HG02763 (cell line): ENCODE data around the gene ABO.
"Not testable (repeated sequence)": the region's sequence is repeated elsewhere in the genome, so short reads cannot be mapped to it uniquely, and the experiment has no call there.

Source experiments
- ATAC-seq: cut with Tn5 transposase; IDR thresholded peaks from one replicate; pipeline ENCODE4 v1.9.1; 2021; ENCODE audit warnings: mild to moderate bottlenecking, moderate library complexity; ENCODE audit not compliant: unreplicated experiment

The ABO gene

GRCh38 chr9:133290751-133291302 is 15.8 kb upstream of the ABO start:
- no peak for ATAC-seq

DNA sequence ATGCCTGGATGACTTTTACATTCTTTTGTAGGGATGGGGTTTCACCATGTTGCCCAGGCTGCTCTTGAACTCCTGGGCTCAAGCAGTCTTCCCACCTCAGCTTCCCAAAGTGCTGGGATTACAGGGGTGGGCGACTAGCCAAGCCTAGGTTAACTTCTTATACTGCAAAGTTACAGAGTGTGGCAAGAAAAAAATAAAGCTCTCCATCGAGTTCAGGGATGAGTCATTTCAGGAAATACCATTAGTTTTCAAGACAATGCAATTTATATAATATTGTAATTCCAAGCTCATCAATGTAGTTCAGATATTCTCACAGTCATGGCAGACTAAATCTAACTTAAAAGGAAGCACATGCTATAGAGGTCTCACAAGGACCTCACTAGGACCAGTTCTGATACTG is 11.5 kb upstream of the ABO start:
- ATAC-seq = no peak

DNA sequence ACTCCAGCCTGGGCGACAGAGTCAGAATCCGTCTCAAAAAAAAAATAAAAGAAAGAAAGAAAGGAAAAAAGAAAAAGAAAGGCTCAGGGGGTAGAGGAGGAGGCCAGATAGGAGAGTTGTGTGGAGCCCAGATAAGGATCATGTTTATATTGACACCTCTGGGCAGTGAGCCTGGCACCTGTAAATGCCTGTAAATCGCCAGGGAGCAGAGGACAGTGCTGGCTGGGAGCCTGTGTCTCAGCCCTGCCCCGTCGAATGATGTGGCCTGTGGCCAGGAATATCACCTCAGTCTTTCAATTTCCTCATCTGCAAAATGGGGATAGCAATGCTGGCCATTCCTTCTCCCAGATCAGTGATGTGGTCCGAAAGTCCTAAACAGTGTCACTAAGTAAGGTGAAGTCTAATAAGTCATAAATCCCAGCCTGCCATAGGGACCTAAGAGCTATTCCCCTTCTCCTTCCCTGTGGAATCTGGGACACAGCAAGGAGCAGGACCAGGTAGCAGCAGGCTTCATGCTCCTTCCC is 10.3 kb upstream of the ABO start:
- ATAC-seq = no peak

DNA sequence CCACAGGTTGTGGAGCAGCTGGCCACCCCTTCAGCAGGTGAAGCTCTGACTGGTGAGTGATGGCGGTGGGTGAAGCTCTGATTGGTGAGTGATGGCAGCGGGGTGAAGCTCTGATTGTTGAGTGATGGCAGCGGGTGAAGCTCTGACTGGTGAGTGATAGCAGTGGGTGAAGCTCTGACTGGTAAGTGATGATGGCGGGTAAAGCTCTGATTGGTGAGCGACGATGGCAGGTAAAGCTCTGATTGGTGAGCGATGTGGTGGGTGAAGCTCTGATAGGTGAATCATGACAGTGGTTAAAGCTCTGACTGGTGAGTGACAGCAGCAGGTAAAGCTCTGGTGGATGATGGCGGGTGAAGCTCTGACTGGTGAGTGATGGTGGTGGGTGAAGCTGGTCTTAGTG is 9.4 kb upstream of the ABO start:
- no peak for ATAC-seq

DNA sequence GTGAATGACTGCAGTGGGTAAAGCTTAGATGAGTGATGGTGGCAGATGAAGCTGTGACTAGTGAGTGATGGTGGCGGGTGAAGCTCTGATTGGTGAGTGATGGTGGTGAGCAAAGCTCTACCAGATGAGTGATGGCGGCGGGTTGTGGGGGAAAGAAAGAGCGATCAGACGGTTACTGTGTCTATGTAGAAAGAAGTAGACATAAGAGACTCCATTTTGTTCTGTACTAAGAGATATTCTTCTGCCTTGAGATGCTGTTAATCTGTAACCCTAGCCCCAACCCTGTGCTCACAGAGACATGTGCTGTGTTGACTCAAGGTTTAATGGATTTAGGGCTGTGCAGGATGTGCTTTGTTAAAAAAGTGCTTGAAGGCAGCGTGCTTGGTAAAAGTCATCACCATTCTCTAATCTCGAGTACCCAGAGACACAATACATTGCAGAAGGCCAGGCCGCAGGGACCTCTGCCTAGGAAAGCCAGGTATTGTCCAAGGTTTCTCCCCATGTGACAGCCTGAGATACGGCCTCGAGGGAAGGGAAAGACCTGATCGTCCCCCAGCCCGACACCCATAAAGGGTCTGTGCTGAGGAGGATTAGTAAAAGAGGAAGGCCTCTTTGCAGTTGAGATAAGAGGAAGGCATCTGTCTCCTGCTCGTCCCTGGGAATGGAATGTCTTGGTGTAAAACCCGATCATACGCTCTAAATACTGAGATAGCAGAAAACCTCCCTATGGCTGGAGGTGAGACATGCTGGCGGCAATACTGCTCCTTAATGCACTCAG is 8.4 kb upstream of the ABO start:
- not testable (repeated sequence) for ATAC-seq

GRCh38 chr9:133282464-133283238 is 7.7 kb upstream of the ABO start:
- no peak for ATAC-seq

DNA sequence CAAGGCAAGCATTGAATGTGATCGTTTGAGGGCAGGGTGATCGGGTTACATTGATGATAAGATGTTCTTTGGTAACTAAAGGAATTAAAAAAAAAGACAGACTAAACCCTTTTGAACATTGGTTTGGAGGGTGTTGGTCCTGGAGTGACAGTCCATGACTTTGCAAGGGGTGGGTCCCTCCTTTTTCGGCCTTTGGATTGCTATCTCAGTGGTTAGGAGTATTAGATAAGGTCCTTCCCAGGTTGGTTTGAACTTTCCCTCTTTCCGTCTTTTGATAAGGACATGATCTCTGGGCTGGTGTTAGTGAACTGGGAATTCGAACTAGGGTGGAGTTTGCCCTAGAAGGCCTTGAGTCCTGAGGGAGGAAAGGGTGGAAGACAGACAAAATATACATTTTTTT is 5.4 kb upstream of the ABO start:
- ATAC-seq = no peak

- ATAC-seq = no peak
Measured at GRCh38 chr9:133278161-133279114, 3.4 kb upstream of the ABO start.

DNA sequence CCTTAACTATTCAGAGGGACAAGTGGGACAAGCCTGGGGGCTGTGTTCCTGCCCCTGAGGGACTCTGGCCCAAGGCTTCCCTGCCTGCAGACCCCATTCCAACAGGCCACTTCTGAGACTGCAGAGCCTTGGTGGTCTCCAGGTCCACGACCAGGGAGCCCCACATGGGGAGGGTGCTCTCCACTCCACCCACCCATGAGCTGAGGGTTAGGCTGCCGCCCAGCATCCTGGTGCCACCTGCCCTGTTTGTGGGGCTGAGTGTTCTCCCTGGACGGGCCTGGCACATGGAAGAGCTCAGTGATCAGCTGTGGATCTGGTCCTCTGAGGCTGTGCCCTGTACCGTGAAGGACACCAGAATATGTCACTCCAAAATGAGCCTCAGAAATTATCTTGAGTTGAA is 2.5 kb upstream of the ABO start:
- no peak for ATAC-seq

GRCh38 chr9:133276923-133277322 is 1.9 kb upstream of the ABO start:
- ATAC-seq = no peak

- no peak for ATAC-seq
Measured at GRCh38 chr9:133276001-133276884, 1.2 kb upstream of the ABO start.

- ATAC-seq = no peak
Measured at GRCh38 chr9:133274236-133275104, 531 bp downstream of the ABO start.

DNA sequence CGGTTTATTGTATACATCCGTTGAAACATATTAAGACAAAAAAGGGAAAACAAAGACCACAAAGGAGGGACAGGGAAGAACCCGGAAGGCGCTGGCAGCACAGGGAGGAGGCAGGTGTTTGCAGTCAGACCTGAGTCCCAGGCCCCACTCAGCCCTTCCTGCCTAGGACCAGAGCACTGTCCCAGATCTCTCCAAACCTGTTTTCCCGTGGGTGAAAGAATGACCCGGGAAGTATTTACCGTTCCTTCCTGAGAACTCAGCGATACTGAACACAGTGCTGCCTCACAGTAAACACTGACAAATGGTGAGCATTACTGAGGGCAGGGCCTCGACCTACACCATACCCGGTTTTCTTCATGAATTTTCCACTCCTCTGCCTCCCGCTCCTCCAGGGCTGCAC is 1.2 kb downstream of the ABO start:
- ATAC-seq = no peak

- no peak for ATAC-seq
Measured at GRCh38 chr9:133273098-133273497, 1.9 kb downstream of the ABO start.

- ATAC-seq = no peak
Measured at GRCh38 chr9:133269537-133270362, 5.3 kb downstream of the ABO start.

DNA sequence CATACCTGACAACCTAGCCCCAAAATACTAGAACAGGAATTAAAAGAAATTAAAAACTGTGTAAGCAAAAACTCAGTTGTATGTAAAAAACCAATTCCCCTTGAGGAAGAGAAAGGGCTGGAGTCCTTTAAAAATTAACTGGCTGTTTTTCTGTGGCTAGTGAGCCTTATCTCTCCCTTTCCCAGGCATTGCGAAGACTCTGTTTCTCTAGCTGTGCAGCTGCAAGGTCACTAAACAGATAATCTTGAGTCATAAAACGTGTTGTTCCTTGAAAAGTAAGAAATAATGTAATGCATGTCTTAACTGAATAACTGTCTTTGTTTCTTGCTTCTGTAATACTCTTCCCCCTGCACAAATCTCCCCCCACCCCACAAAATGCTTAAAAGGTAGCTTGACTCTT is 5.9 kb downstream of the ABO start:
- not testable (repeated sequence) for ATAC-seq

DNA sequence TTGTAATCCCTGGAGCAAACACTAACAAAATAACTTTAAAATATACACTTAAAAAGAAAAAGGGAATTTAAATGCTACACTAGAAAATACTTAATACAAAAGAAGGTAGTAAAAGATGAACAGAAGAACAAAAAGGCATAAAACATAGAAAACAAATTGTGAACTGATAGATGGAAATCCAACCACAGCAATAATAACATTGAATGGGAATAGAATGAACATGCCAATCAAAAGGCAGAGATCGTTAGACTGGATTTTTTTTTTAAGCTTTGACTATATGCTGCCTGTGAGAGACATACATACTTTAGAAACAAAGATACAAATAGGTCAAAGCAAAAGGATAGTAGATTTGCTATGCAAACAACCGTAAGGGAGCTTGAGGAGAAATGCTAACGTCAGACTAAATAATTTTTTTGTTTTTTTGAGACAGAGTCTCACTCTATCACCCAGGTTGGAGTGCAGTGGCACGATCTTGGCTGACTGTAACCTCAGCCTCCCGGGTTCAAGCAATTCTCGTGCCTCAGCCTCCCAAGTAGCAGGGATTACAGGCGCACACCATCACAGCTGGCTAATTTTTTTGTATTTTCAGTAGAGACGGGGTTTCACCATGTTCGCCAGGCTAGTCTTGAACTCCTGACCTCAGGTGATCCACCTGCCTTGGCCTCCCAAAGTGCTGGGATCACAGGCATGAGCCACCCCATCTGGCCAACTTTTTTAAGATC is 6.5 kb downstream of the ABO start:
- ATAC-seq = no peak
